Upper lobe of right lung (tissue), 1 donor: ENCODE measurements around the gene VWCE. TPM values are rescaled to one million over a fixed set of nuclear protein-coding genes. Genes with fewer than 3 reads are reported as not detected.

Experiments
- ATAC-seq: fragments of 200-7000 bp; cut with Tn5 transposase; one replicate; pipeline ENCODE4 v1.9.1; 2020; ENCODE audit warnings: mild to moderate bottlenecking, moderate library complexity
- DNase-seq: peaks from one replicate; pipeline ENCODE4 v3.0.0-alpha.2; 2020
- H3K27ac ChIP-seq: fragments of 200-600 bp; one replicate; pipeline ENCODE4 v1.8.0; 2022
- H3K27me3 ChIP-seq: fragments of 200-600 bp; one replicate; pipeline ENCODE4 v1.8.0; 2022; ENCODE audit warnings: mild to moderate bottlenecking
- H3K36me3 ChIP-seq: fragments of 200-600 bp; one replicate; pipeline ENCODE4 v1.8.0; 2022
- H3K4me1 ChIP-seq: fragments of 200-600 bp; one replicate; pipeline ENCODE4 v1.8.0; 2022
- H3K4me3 ChIP-seq: fragments of 200-600 bp; one replicate; pipeline ENCODE4 v1.8.0; 2022; ENCODE audit warnings: mild to moderate bottlenecking
- H3K9me3 ChIP-seq: fragments of 200-600 bp; one replicate; pipeline ENCODE4 v1.8.0; 2022
- CTCF ChIP-seq: fragments of 200-600 bp; IDR thresholded peaks from one replicate; pipeline ENCODE4 v1.8.0; 2022; ENCODE audit warnings: antibody characterized with exemption
- intact Hi-C: fragments of 100-400 bp; cut with DNase I; formaldehyde crosslinking; loops from one replicate; pipeline ENCODE4 v1.11.0; 2022
- total RNA-seq: library from RNA; stranded (reverse); fragmentation: NEBNext Ultra II Directional; extraction: Animal tissue kit (Norgen Biotek cat#: 25700); gene quantifications from one replicate; pipeline ENCODE4 v1.2.1, GENCODE V29; 2021
- donor health status: DM: no; HTN: yes; CAD: no; lungs with severe emphysema.

Gene VWCE
- total RNA-seq, 1 donor from 2014 or later: 1.5 TPM

GRCh38 chr11:61339490-61339878 is 44.4 kb upstream of the VWCE start:
- ATAC-seq (no peak), DNase-seq (no peak)
- intact Hi-C loops: loop anchor here (2.0 kb wide), 1 partner anchor 41 kb away; no protein-coding TSS in a partner anchor
- H3K4me1 ChIP-seq: peaks cover 4% of the 10 kb centered on the region
- TF ChIP-seq CTCF: no peak
- no peaks in the 10 kb centered on the region for H3K27me3 ChIP-seq
- no peak overlapping the region for H3K4me3 ChIP-seq
- H3K36me3 ChIP-seq: no peaks in the 10 kb centered on the region
- H3K27ac ChIP-seq: no peak overlapping the region
- no peaks in the 10 kb centered on the region for H3K9me3 ChIP-seq

DNA sequence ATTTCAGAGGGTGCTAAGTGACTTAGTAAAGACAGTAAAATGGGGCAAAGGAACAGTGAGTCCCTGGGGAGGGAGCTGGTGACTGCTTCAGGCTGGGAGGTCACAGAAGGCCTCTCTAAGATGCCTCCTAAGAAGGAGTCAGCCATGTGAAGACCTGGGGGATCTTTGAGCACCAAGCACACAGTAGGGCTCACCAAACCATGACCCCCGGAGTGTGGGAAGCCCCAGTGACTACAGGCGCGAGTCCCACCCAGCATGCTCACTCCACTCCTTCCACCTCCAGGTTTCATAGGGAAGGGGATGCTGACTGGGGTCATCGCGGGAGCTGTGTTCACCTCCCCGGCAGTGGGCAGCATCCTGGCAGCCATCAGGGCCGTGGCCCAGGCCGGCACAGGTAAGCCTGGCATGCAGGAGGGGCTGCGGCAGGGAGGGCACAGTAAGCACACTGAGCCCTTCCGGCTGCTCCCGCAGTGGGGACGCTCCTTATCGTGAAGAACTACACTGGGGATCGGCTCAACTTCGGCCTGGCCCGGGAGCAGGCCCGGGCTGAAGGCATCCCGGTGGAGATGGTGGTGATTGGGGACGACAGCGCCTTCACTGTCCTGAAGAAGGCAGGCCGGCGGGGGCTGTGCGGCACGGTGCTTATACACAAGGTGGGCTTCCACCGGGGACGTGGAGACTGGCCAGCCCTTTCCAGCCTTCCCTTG is 43.8 kb upstream of the VWCE start:
- H3K27me3 ChIP-seq: no peaks in the 10 kb centered on the region
- intact Hi-C loops: loop anchor here (2.0 kb wide), 1 partner anchor 42 kb away; no protein-coding TSS in a partner anchor
- TF ChIP-seq CTCF: no peak
- no peak for ATAC-seq
- H3K27ac ChIP-seq: no peak overlapping the region
- DNase-seq: no peak
- H3K9me3 ChIP-seq: no peaks in the 10 kb centered on the region
- no peak overlapping the region for H3K4me3 ChIP-seq
- H3K36me3 ChIP-seq: no peaks in the 10 kb centered on the region
- H3K4me1 ChIP-seq: peaks cover 4% of the 10 kb centered on the region

GRCh38 chr11:61337706-61338470 is 42.8 kb upstream of the VWCE start:
- TF ChIP-seq CTCF: no peak
- H3K27ac ChIP-seq: no peak overlapping the region
- no peaks in the 10 kb centered on the region for H3K27me3 ChIP-seq
- no peaks in the 10 kb centered on the region for H3K36me3 ChIP-seq
- no peak for ATAC-seq
- no peaks in the 10 kb centered on the region for H3K9me3 ChIP-seq
- no peak for DNase-seq
- H3K4me1 ChIP-seq: peaks cover 9% of the 10 kb centered on the region
- intact Hi-C loops: loop anchor here (2.0 kb wide), 1 partner anchor 43 kb away; no protein-coding TSS in a partner anchor
- H3K4me3 ChIP-seq: no peak overlapping the region

DNA sequence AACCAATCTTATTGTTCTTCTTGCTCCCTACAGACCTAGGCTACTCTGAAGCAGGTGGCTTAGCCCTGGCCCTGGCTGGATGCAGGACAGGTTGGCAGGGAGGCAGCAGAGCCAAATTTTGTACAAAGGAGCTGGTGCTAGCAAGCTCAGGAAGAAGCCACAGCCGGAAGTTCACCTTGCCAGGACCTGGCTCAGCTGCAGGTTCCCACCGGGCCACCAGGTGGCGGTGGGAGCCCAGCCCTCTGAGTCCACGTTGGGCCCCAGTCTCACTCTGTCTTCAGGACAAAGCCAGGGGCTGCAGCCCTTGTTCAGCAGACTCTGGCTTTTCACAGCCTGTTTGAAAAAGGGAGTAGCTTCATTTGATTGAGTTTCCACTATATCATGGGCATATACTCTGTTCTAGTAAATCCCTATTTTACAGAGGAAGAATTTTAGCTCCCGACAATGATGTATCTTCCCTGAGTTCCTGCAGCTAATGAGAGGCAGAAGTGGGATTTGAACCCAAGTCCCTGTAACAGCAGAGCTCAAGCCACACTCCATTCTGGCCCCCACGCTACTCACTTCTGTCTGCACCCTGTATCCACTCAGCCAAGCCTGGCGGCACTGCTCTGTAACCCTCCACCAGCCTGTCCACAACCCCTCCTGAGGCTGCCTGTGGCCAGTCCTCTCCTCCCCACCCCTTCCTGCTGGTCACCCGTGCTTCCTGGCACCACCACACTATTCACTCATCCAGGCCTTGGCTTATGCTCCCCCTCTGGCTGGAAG is 41.2 kb upstream of the VWCE start:
- TF ChIP-seq CTCF: peak; percentile 98
- DNase-seq (peak; percentile 87), ATAC-seq (peak; percentile 80)
- no peaks in the 10 kb centered on the region for H3K9me3 ChIP-seq
- no peaks in the 10 kb centered on the region for H3K36me3 ChIP-seq
- H3K27me3 ChIP-seq: no peaks in the 10 kb centered on the region
- peaks cover 19% of the 10 kb centered on the region for H3K4me1 ChIP-seq
- peak overlapping the region; percentile 58 for H3K27ac ChIP-seq
- intact Hi-C loops: no loop called here
- H3K4me3 ChIP-seq: no peak overlapping the region

GRCh38 chr11:61335355-61335710 is 40.2 kb upstream of the VWCE start:
- H3K27ac ChIP-seq: peak overlapping the region; percentile 58
- peaks cover 2% of the 10 kb centered on the region for H3K36me3 ChIP-seq
- DNase-seq (no peak), ATAC-seq (no peak)
- no peak for TF ChIP-seq CTCF
- peaks cover 26% of the 10 kb centered on the region for H3K4me1 ChIP-seq
- intact Hi-C loops: no loop called here
- no peaks in the 10 kb centered on the region for H3K27me3 ChIP-seq
- H3K4me3 ChIP-seq: no peak overlapping the region
- no peaks in the 10 kb centered on the region for H3K9me3 ChIP-seq
